DMS 273 (cell line): ENCODE measurements around the gene HSPE1.
"Not testable (repeated sequence)": the region's sequence is repeated elsewhere in the genome, so short reads cannot be mapped to it uniquely, and the experiment has no call there.

Source experiments
- DNase-seq: peaks from one replicate; lab custom pipeline; 2025; ENCODE audit not compliant: unreplicated experiment; lab: John Stamatoyannopoulos, UW

The HSPE1 gene

GRCh38 chr2:197498235-197498936 is 1.8 kb upstream of the HSPE1 start:
- peak; percentile 19 for DNase-seq

- peak; percentile 66 for DNase-seq
Observed at GRCh38 chr2:197498937-197499593, 1.1 kb upstream of the HSPE1 start.

- no peak for DNase-seq
Observed at GRCh38 chr2:197500503-197501131, 438 bp downstream of the HSPE1 start.

GRCh38 chr2:197502201-197502600 is 2.0 kb downstream of the HSPE1 start:
- DNase-seq = no peak

- DNase-seq = no peak
Observed at GRCh38 chr2:197502685-197503084, 2.5 kb downstream of the HSPE1 start.

GRCh38 chr2:197504000-197504399 is 3.8 kb downstream of the HSPE1 start:
- DNase-seq = no peak

- DNase-seq = no peak
Observed at GRCh38 chr2:197504512-197504911, 4.3 kb downstream of the HSPE1 start.

- DNase-seq = no peak
Observed at GRCh38 chr2:197506658-197507057, 6.5 kb downstream of the HSPE1 start.

- DNase-seq = no peak
Observed at GRCh38 chr2:197513915-197514314, 13.7 kb downstream of the HSPE1 start.

GRCh38 chr2:197514754-197515153 is 14.6 kb downstream of the HSPE1 start:
- peak; percentile 49 for DNase-seq

GRCh38 chr2:197515315-197515738 is 15.1 kb downstream of the HSPE1 start:
- peak; percentile 88 for DNase-seq

GRCh38 chr2:197515739-197516392 is 15.7 kb downstream of the HSPE1 start, which contains the start of gene MOB4:
TSS of gene MOB4 (plus strand) at chr2:197516066. CDS start at chr2:197516087, 21 bp downstream.
- peak; percentile 99 for DNase-seq

- DNase-seq = peak; percentile 55
Observed at GRCh38 chr2:197516393-197516761, 16.2 kb downstream of the HSPE1 start.

- DNase-seq = no peak
Observed at GRCh38 chr2:197517150-197517549, 17.0 kb downstream of the HSPE1 start.

GRCh38 chr2:197538412-197538811 is 38.2 kb downstream of the HSPE1 start:
- no peak for DNase-seq

GRCh38 chr2:197539734-197540133 is 39.6 kb downstream of the HSPE1 start:
- DNase-seq = no peak

GRCh38 chr2:197543206-197543605 is 43.0 kb downstream of the HSPE1 start:
- DNase-seq = no peak

GRCh38 chr2:197547163-197547900 is 47.2 kb downstream of the HSPE1 start:
- DNase-seq = no peak

GRCh38 chr2:197548582-197548981 is 48.4 kb downstream of the HSPE1 start:
- DNase-seq = no peak

- DNase-seq = not testable (repeated sequence)
Observed at GRCh38 chr2:197551260-197551659, 51.1 kb downstream of the HSPE1 start.
